Neural cell (in vitro differentiated cells): ENCODE data around the gene SPRYD7. TPM values are rescaled to one million over a fixed set of nuclear protein-coding genes. Genes with fewer than 3 reads are reported as not detected.

Experiments used
- H2AFZ ChIP-seq: fragments of 200-600, 300-800 bp; sonication (generic), shearing (Covaris generic); 2 replicates; pipeline ENCODE4 v1.6.0; 2014; ENCODE audit warnings: low read depth, mild to moderate bottlenecking, antibody characterized with exemption, low read length, moderate library complexity
- H3F3A ChIP-seq: fragments of 200-600 bp; shearing (Covaris generic); 2 replicates; pipeline ENCODE4 v1.6.1; 2016; ENCODE audit warnings: mild to moderate bottlenecking, moderate library complexity, mixed read lengths, antibody characterized with exemption, low read length; ENCODE audit not compliant: insufficient read depth, poor library complexity, severe bottlenecking
- H3K27ac ChIP-seq: fragments of 200-600, 300-800 bp; sonication (generic), shearing (Covaris generic); 2 replicates; pipeline ENCODE4 v1.5.1; 2014; ENCODE audit warnings: mild to moderate bottlenecking, low read length, moderate library complexity
- H3K27me3 ChIP-seq: fragments of 300-800, 200-600 bp; sonication (generic), shearing (Covaris generic); 2 replicates; pipeline ENCODE4 v1.6.0; 2014; ENCODE audit warnings: mild to moderate bottlenecking, low read depth, low read length, moderate library complexity; ENCODE audit not compliant: insufficient read depth
- H3K36me3 ChIP-seq: fragments of 300-800, 200-600 bp; sonication (generic), shearing (Covaris generic); 2 replicates; pipeline ENCODE4 v1.5.1; 2014; ENCODE audit warnings: mild to moderate bottlenecking, antibody characterized with exemption, low read length, moderate library complexity; ENCODE audit not compliant: insufficient read depth
- H3K4me2 ChIP-seq: fragments of 300-800, 200-600 bp; sonication (generic), shearing (Covaris generic); 2 replicates; pipeline ENCODE4 v1.6.0; 2014; ENCODE audit warnings: mild to moderate bottlenecking, low read length
- H3K4me3 ChIP-seq: fragments of 300-800, 200-600 bp; sonication (generic), shearing (Covaris generic); 2 replicates; pipeline ENCODE4 v1.5.1; 2014; ENCODE audit warnings: mild to moderate bottlenecking, low read length, moderate library complexity
- H3K79me2 ChIP-seq: fragments of 200-600 bp; shearing (Covaris generic); replicated peaks from 2 replicates; pipeline ENCODE4 v1.6.0; 2014; ENCODE audit warnings: mild to moderate bottlenecking, low read length, moderate library complexity; ENCODE audit not compliant: insufficient read depth
- H3K9ac ChIP-seq: fragments of 300-800, 200-600 bp; sonication (generic), shearing (Covaris generic); 2 replicates; pipeline ENCODE4 v1.6.1; 2016; ENCODE audit warnings: mild to moderate bottlenecking, low read length, mixed read lengths
- H3K9me2 ChIP-seq: fragments of 200-600 bp; shearing (Covaris generic); 2 replicates; pipeline ENCODE4 v1.6.1; 2016; ENCODE audit warnings: mild to moderate bottlenecking, low read length, mixed read lengths; ENCODE audit not compliant: insufficient read depth
- H3K9me3 ChIP-seq: fragments of 200-600, 300-800 bp; sonication (generic), shearing (Covaris generic); 2 replicates; pipeline ENCODE4 v1.6.1; 2016; ENCODE audit warnings: mild to moderate bottlenecking, mixed run types, low read length, moderate library complexity, mixed read lengths
- H4K20me1 ChIP-seq: fragments of 200-600 bp; shearing (Covaris generic); 2 replicates; pipeline ENCODE4 v1.6.1; 2016; ENCODE audit warnings: mild to moderate bottlenecking, mixed run types; ENCODE audit not compliant: insufficient read depth
- EP300 ChIP-seq: fragments of 450-650 bp; conservative IDR thresholded peaks from 2 replicates; pipeline ENCODE4 v1.6.1; 2014; ENCODE audit warnings: antibody characterized with exemption, mild to moderate bottlenecking, moderate library complexity; ENCODE audit not compliant: poor library complexity, severe bottlenecking
- EZH2 ChIP-seq: fragments of 200-600, 300-800 bp; shearing (Covaris generic), sonication (generic); IDR thresholded peaks from 2 replicates; pipeline ENCODE4 v1.6.1; 2014; ENCODE audit warnings: antibody characterized with exemption, low read length, borderline replicate concordance, mild to moderate bottlenecking; ENCODE audit not compliant: insufficient read depth, poor library complexity, severe bottlenecking
- MXI1 ChIP-seq: fragments of 450-650 bp; conservative IDR thresholded peaks from 2 replicates; pipeline ENCODE4 v1.6.1; 2014; ENCODE audit warnings: antibody characterized with exemption, mild to moderate bottlenecking; ENCODE audit not compliant: poor library complexity, severe bottlenecking
- POLR2AphosphoS5 ChIP-seq: IDR thresholded peaks from 2 replicates; pipeline ENCODE4 v1.6.1; 2012
- RAD21 ChIP-seq: fragments of 450-650 bp; conservative IDR thresholded peaks from 2 replicates; pipeline ENCODE4 v1.6.1; 2014; ENCODE audit warnings: antibody characterized with exemption, mild to moderate bottlenecking, moderate library complexity
- SMC3 ChIP-seq: fragments of 450-650 bp; conservative IDR thresholded peaks from 2 replicates; pipeline ENCODE4 v1.6.1; 2014; ENCODE audit warnings: antibody characterized with exemption, mild to moderate bottlenecking, moderate library complexity; ENCODE audit not compliant: poor library complexity
- TAF1 ChIP-seq: IDR thresholded peaks from 2 replicates; pipeline ENCODE4 v1.6.1; 2012; ENCODE audit warnings: low read depth
- polyA plus RNA-seq: library from polyadenylated mRNA; depleted of rRNA; stranded (reverse); fragments of >200 nt; gene quantifications from 2 replicates; pipeline ENCODE4 v1.2.3, GENCODE V29; 2014
- TF ChIP-seq, protein P1 (sequence below): fragments of 450-650 bp; IDR thresholded peaks from 2 replicates; pipeline ENCODE4 v1.5.1; 2014; ENCODE audit warnings: antibody characterized with exemption, mild to moderate bottlenecking, moderate library complexity; ENCODE audit not compliant: poor library complexity, severe bottlenecking
- TF ChIP-seq, protein P2 (sequence below): IDR thresholded peaks from 2 replicates; pipeline ENCODE4 v1.6.1; 2012; ENCODE audit warnings: borderline replicate concordance

SPRYD7 gene
- polyA plus RNA-seq, 1 donor from 2014 or later = 15.4 TPM

DNA sequence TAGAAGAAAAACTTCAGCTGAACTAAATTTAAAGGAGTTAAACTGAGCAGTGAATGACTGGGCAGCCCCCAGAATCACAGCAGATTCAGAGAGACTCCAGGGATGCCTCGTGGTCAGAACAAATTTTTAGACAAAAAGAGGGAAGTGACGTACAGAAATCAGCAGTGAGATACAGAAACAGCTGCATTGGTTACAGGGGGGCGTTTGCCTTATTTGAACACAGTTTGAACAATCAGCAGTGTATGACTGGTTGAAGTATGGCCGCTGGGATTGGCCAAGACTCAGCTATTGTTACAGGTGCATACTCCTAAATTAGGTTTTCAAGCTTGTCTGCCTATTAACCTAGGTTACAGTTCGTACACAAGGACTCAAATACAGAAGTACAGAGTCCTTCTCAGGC lies 2.2 kb upstream of the SPRYD7 start:
- Histone ChIP-seq H3K9ac (no peak overlapping the region), H3K4me3 (no peak overlapping the region), H3F3A (no peaks in the 10 kb centered on the region), H3K79me2 (no peaks in the 10 kb centered on the region), H2AFZ (no peak overlapping the region), H3K9me3 (no peaks in the 10 kb centered on the region), H3K4me2 (no peak overlapping the region), H4K20me1 (no peaks in the 10 kb centered on the region), H3K36me3 (no peaks in the 10 kb centered on the region), H3K27ac (no peak overlapping the region), H3K9me2 (no peaks in the 10 kb centered on the region), H3K27me3 (no peaks in the 10 kb centered on the region)
- TF ChIP-seq RAD21 (no peak), EP300 (no peak), POLR2AphosphoS5 (no peak), EZH2 (no peak), TAF1 (no peak), SMC3 (no peak), MXI1 (no peak)
- TF ChIP-seq, protein P1, sequence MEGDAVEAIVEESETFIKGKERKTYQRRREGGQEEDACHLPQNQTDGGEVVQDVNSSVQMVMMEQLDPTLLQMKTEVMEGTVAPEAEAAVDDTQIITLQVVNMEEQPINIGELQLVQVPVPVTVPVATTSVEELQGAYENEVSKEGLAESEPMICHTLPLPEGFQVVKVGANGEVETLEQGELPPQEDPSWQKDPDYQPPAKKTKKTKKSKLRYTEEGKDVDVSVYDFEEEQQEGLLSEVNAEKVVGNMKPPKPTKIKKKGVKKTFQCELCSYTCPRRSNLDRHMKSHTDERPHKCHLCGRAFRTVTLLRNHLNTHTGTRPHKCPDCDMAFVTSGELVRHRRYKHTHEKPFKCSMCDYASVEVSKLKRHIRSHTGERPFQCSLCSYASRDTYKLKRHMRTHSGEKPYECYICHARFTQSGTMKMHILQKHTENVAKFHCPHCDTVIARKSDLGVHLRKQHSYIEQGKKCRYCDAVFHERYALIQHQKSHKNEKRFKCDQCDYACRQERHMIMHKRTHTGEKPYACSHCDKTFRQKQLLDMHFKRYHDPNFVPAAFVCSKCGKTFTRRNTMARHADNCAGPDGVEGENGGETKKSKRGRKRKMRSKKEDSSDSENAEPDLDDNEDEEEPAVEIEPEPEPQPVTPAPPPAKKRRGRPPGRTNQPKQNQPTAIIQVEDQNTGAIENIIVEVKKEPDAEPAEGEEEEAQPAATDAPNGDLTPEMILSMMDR = no peak
- TF ChIP-seq, protein P2, sequence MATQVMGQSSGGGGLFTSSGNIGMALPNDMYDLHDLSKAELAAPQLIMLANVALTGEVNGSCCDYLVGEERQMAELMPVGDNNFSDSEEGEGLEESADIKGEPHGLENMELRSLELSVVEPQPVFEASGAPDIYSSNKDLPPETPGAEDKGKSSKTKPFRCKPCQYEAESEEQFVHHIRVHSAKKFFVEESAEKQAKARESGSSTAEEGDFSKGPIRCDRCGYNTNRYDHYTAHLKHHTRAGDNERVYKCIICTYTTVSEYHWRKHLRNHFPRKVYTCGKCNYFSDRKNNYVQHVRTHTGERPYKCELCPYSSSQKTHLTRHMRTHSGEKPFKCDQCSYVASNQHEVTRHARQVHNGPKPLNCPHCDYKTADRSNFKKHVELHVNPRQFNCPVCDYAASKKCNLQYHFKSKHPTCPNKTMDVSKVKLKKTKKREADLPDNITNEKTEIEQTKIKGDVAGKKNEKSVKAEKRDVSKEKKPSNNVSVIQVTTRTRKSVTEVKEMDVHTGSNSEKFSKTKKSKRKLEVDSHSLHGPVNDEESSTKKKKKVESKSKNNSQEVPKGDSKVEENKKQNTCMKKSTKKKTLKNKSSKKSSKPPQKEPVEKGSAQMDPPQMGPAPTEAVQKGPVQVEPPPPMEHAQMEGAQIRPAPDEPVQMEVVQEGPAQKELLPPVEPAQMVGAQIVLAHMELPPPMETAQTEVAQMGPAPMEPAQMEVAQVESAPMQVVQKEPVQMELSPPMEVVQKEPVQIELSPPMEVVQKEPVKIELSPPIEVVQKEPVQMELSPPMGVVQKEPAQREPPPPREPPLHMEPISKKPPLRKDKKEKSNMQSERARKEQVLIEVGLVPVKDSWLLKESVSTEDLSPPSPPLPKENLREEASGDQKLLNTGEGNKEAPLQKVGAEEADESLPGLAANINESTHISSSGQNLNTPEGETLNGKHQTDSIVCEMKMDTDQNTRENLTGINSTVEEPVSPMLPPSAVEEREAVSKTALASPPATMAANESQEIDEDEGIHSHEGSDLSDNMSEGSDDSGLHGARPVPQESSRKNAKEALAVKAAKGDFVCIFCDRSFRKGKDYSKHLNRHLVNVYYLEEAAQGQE = no peak

DNA sequence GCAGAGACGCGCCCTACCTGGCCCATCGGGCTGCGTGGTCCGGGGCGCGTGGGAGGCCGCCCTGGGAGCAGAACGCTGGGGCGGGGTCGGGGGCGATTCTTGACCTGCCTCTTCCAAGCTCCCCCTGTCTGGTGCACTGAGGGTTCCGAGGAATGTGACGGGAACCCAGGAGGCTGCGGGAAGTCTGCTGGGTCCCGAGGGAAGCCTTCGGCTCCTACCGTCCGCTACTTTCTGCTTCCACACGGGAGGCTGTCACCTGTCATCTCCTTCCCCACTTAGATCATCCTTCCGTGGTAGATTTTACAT lies 781 bp upstream of the SPRYD7 start:
- no peaks in the 10 kb centered on the region for H4K20me1 ChIP-seq
- H3K4me3 ChIP-seq = peak overlapping the region; percentile 89
- no peaks in the 10 kb centered on the region for H3K9me3 ChIP-seq
- TF ChIP-seq RAD21 (peak; percentile 19), MXI1 (peak; percentile 23), TAF1 (no peak)
- H2AFZ ChIP-seq = peak overlapping the region; percentile 82
- peak overlapping the region; percentile 75 for H3K9ac ChIP-seq
- H3K27ac ChIP-seq = peak overlapping the region; percentile 69
- no peaks in the 10 kb centered on the region for H3K79me2 ChIP-seq
- no peaks in the 10 kb centered on the region for H3K9me2 ChIP-seq
- H3K36me3 ChIP-seq = no peaks in the 10 kb centered on the region
- H3K27me3 ChIP-seq = no peaks in the 10 kb centered on the region
- no peaks in the 10 kb centered on the region for H3F3A ChIP-seq
- H3K4me2 ChIP-seq = peak overlapping the region; percentile 69
